K562 (cell line): ENCODE data around the gene CDC42EP3. TPM values are rescaled to one million over a fixed set of nuclear protein-coding genes. Genes with fewer than 3 reads are reported as not detected.

Experiments
- ATAC-seq: fragments of 200-7000 bp; cut with Tn5 transposase; 3 replicates; pipeline ENCODE4 v1.9.1; 2020; ENCODE audit warnings: moderate library complexity
- BruUV-seq: library from RNA; stranded (reverse); fragments of 400-500 nt; replicated peaks from 2 replicates; lab custom pipeline; 2021; lab: Mats Ljungman, UMichigan
- CTCF ChIA-PET: fragments of 300-600 bp; formaldehyde crosslinking; extraction: SDS; loops from one replicate; lab custom pipeline; 2021; ENCODE audit warnings: low intra/inter-chr PET ratio; lab: Yijun Ruan, JAX
- POLR2A ChIA-PET: fragments of 300-600, 350-650 bp; sonication (Branson Sonifier 250); formaldehyde crosslinking; extraction: SDS; loops from one replicate; lab custom pipeline; 2021; ENCODE audit warnings: antibody characterized with exemption, inconsistent platforms; lab: Yijun Ruan, JAX
- DNase-seq, 4 experiments: peaks; one replicate each; pipeline versions ENCODE4 v3.0.0 to v3.0.0-alpha.2; 2011 to 2018; ENCODE audit warnings: low spot score in 3 of 4, mixed read lengths in 3 of 4; ENCODE audit errors: extremely low read depth in 1 of 4
- FAIRE-seq: peaks from 2 replicates; lab custom pipeline; 2011; peaks lifted over from hg19 to GRCh38; lab: Jason Lieb, UNC
- H2AFZ ChIP-seq: 2 replicates; pipeline ENCODE4 v1.6.0; 2011; ENCODE audit warnings: low read depth, low read length, control low read depth, inconsistent platforms
- H3K27ac ChIP-seq: fragments of 200-600 bp; 3 replicates; pipeline ENCODE4 v1.8.0; 2011; ENCODE audit warnings: low read depth, mild to moderate bottlenecking, control low read depth, inconsistent platforms, low read length, moderate library complexity, mixed read lengths; ENCODE audit errors: extremely low read depth
- H3K27me3 ChIP-seq, 2 experiments: fragments of 300-600 bp in 1 of 2; 2 replicates in 1 of 2; 3 replicates in 1 of 2; pipeline versions ENCODE4 v1.6.0 to v1.8.0; 2011; ENCODE audit warnings: inconsistent platforms in 2 of 2, low read length in 2 of 2, mild to moderate bottlenecking in 1 of 2, mixed read lengths in 1 of 2, moderate library complexity in 1 of 2; ENCODE audit not compliant: control insufficient read depth in 2 of 2, insufficient read depth in 2 of 2
- H3K36me3 ChIP-seq: fragments of 300-600 bp; 3 replicates; pipeline ENCODE4 v1.8.0; 2011; ENCODE audit warnings: mild to moderate bottlenecking, low read length, inconsistent platforms; ENCODE audit not compliant: control insufficient read depth, insufficient read depth
- H3K4me1 ChIP-seq, 2 experiments: fragments of 200-600 bp in 1 of 2; replicated peaks in 1 of 2; 2 replicates in 1 of 2; 3 replicates in 1 of 2; pipeline versions ENCODE4 v1.5.1 to v1.8.0; 2011; ENCODE audit warnings: inconsistent platforms in 2 of 2, low read length in 2 of 2, mild to moderate bottlenecking in 1 of 2, mixed read lengths in 1 of 2, moderate library complexity in 1 of 2; ENCODE audit not compliant: control insufficient read depth in 2 of 2, insufficient read depth in 2 of 2
- H3K4me2 ChIP-seq: 2 replicates; pipeline ENCODE4 v1.6.1; 2011; ENCODE audit warnings: low read length, control low read depth, inconsistent platforms, mixed read lengths; ENCODE audit not compliant: insufficient read depth
- H3K4me3 ChIP-seq: fragments of 200-600 bp; sonication (generic), shearing (Covaris generic); 2 replicates; pipeline ENCODE4 v1.5.1; 2016; ENCODE audit warnings: control low read depth, inconsistent platforms
- H3K79me2 ChIP-seq: fragments of 200-600 bp; 3 replicates; pipeline ENCODE4 v1.8.0; 2011; ENCODE audit warnings: low read length, inconsistent platforms; ENCODE audit not compliant: control insufficient read depth, insufficient read depth
- H3K9ac ChIP-seq, 2 experiments: 2 replicates each; pipeline versions ENCODE4 v1.6.0 to v1.6.1; 2011; ENCODE audit warnings: low read depth in 2 of 2, low read length in 2 of 2, control low read depth in 1 of 2, inconsistent platforms in 1 of 2, mild to moderate bottlenecking in 1 of 2, mixed read lengths in 1 of 2; ENCODE audit not compliant: insufficient read depth in 1 of 2
- H3K9me1 ChIP-seq: one replicate; pipeline ENCODE4 v1.6.0; 2011; ENCODE audit warnings: inconsistent platforms, mild to moderate bottlenecking, low read length, moderate library complexity; ENCODE audit not compliant: control insufficient read depth, insufficient read depth
- H3K9me3 ChIP-seq: replicated peaks from 2 replicates; pipeline ENCODE4 v1.5.1; 2011; ENCODE audit warnings: low read depth, low read length, inconsistent platforms; ENCODE audit not compliant: control insufficient read depth, insufficient read depth
- H4K20me1 ChIP-seq: replicated peaks from 2 replicates; pipeline ENCODE4 v1.6.1; 2011; ENCODE audit warnings: low read length, inconsistent platforms, mixed read lengths; ENCODE audit not compliant: control insufficient read depth, insufficient read depth
- ATF6 ChIP-seq: sonication (generic); formaldehyde crosslinking; IDR thresholded peaks from 2 replicates; pipeline ENCODE4 v1.4.0; 2020; ENCODE audit warnings: mild to moderate bottlenecking, missing genetic modification reagents
- KLF10 ChIP-seq: fragments of 250-450 bp; sonication (Bioruptor Pico); IDR thresholded peaks from 2 replicates; pipeline ENCODE4 v1.6.1; 2021; ENCODE audit warnings: matching md5 sums
- TAF15 ChIP-seq: fragments of 200-400 bp; formaldehyde crosslinking; IDR thresholded peaks from 2 replicates; pipeline ENCODE4 v1.6.1; 2017; ENCODE audit warnings: mild to moderate bottlenecking, low read depth, low read length, moderate library complexity
- TARDBP ChIP-seq: fragments of 450-650 bp; IDR thresholded peaks from 2 replicates; pipeline ENCODE4 v1.6.1; 2016
- ZFP91 ChIP-seq: sonication (generic); formaldehyde crosslinking; IDR thresholded peaks from 2 replicates; pipeline ENCODE4 v1.8.0; 2022; ENCODE audit warnings: mild to moderate bottlenecking, missing genetic modification reagents
- WGBS: fragments of 100-300 bp; shearing (Covaris generic); methylation state at CpG from one replicate; pipeline ENCODE4 v1.1.6; 2016; ENCODE audit warnings: low coverage, mixed read lengths; ENCODE audit not compliant: insufficient coverage; ENCODE audit errors: missing lambda C conversion rate; 5-methylcytosine and 5-hydroxymethylcytosine counted together
- in situ Hi-C: fragments of 300-500 bp; cut with MboI; formaldehyde crosslinking; loops from 4 replicates; pipeline ENCODE4 v1.15.0; 2018; ENCODE audit warnings: inconsistent platforms, mixed read lengths
- intact Hi-C: fragments of 100-400 bp; cut with micrococcal nuclease; formaldehyde crosslinking; loops from 2 replicates; pipeline ENCODE4 v1.14.2; 2022
- polyA plus RNA-seq, 8 experiments: library from polyadenylated mRNA; depleted of rRNA in 4 of 8; stranded (reverse) in 5 of 8; unstranded in 3 of 8; fragments of >200 nt; fragmentation: Nextera tagmentation in 2 of 8; fragmentation: Illumina TruSeq in 1 of 8; extraction: Ambion mirVana in 2 of 8; extraction: Trizol in 1 of 8; gene quantifications; 2 replicates each; pipeline versions ENCODE4 v1.2.1 to v1.2.3, GENCODE V29; 2011 to 2014; ENCODE audit warnings: inconsistent platforms in 1 of 8, missing spikeins in 1 of 8
- total RNA-seq, 7 experiments: library from RNA; depleted of rRNA in 6 of 7; stranded (reverse); fragments of >200 nt in 6 of 7; fragmentation: Illumina TruSeq in 2 of 7; extraction: Trizol in 2 of 7; gene quantifications; 2 replicates each; pipeline versions ENCODE4 v1.2.1 to v1.2.3, GENCODE V29; 2011 to 2021; ENCODE audit warnings: low replicate concordance in 1 of 7

CDC42EP3 gene
- total and polyA plus RNA-seq, 9 of the 15 experiments (the other 6 are each of a cell fraction or from before 2014, with no cell fraction given): 0.72 to 6.4 (median 2.0) TPM

- no peak overlapping the region for H3K27ac ChIP-seq
- TF ChIP-seq KLF10 (CRISPR knock-in tag): no peak
- no peak for TF ChIP-seq TAF15
- no peak for TF ChIP-seq TARDBP
- TF ChIP-seq ATF6 (CRISPR knock-in tag): no peak
- TF ChIP-seq ZFP91 (CRISPR knock-in tag): no peak
- TF ChIP-seq, all 486 proteins: peak for 0
- ATAC-seq (no peak), DNase-seq (no peak), FAIRE-seq (no peak)
- no peak overlapping the region for H2AFZ ChIP-seq
- intact Hi-C loops: no loop called here
- no peak overlapping the region for H3K4me3 ChIP-seq
- in situ Hi-C loops: no loop called here
- no peak overlapping the region for H3K9ac ChIP-seq
- H3K79me2 ChIP-seq: no peaks in the 10 kb centered on the region
- 22% methylated on average over 4 of the region's 4 CpGs for WGBS
- H3K4me2 ChIP-seq: no peak overlapping the region
- no peaks in the 10 kb centered on the region for H3K36me3 ChIP-seq
- POLR2A ChIA-PET: no interaction called here
- H3K4me1 ChIP-seq: no peaks in the 10 kb centered on the region
- H3K9me3 ChIP-seq: no peaks in the 10 kb centered on the region
- H4K20me1 ChIP-seq: no peaks in the 10 kb centered on the region; the same call in 1 of the 2 replicates
- BruUV-seq: no TSS peak
- CTCF ChIA-PET: no interaction called here
- H3K27me3 ChIP-seq: no peaks in the 10 kb centered on the region
- no peaks in the 10 kb centered on the region for H3K9me1 ChIP-seq
Observed at GRCh38 chr2:37695336-37695735, 23.9 kb upstream of the CDC42EP3 start.
